Thyroid gland (tissue), 4 donors: Measurements from ENCODE around the gene SEPSECS. TPM values are rescaled to one million over a fixed set of nuclear protein-coding genes. Genes with fewer than 3 reads are reported as not detected.
A peak's percentile ranks its signal among the peaks of the same experiment; 100 is the strongest.

Experiments
- DNase-seq, 2 donors: peaks; one replicate each; pipeline ENCODE4 v3.0.0-alpha.2; 2019
- H3K27ac ChIP-seq, 3 donors: fragments of 200-600 bp; sonication (generic); 1 replicate in 2 of 3; 2 replicates in 1 of 3; pipeline ENCODE4 v1.5.1; 2016 to 2019; ENCODE audit warnings: mild to moderate bottlenecking in 1 of 3, moderate library complexity in 1 of 3
- H3K27me3 ChIP-seq: fragments of 200-600 bp; sonication (generic); one replicate; pipeline ENCODE4 v1.5.1; 2019
- H3K36me3 ChIP-seq, 2 donors: fragments of 200-600 bp; sonication (generic); one replicate each; pipeline ENCODE4 v1.5.1; 2016 to 2019
- H3K4me1 ChIP-seq, 2 donors: fragments of 200-600 bp; sonication (generic); one replicate each; pipeline ENCODE4 v1.5.1; 2017 to 2019
- H3K4me3 ChIP-seq, 3 donors: fragments of 200-600 bp; sonication (generic); replicated peaks in 1 of 3; 1 replicate in 2 of 3; 2 replicates in 1 of 3; pipeline ENCODE4 v1.5.1; 2016; ENCODE audit warnings: mild to moderate bottlenecking in 1 of 3
- H3K9me3 ChIP-seq: fragments of 200-600 bp; sonication (generic); one replicate; pipeline ENCODE4 v1.5.1; 2017
- POLR2A ChIP-seq, 2 donors: fragments of 450-650 bp; IDR thresholded peaks; one replicate each; pipeline ENCODE4 v1.6.1; 2017; ENCODE audit warnings: antibody characterized with exemption in 2 of 2, mild to moderate bottlenecking in 2 of 2, moderate library complexity in 1 of 2
- WGBS, 2 donors: methylation state at CpG; one replicate each; pipeline ENCODE4 v1.1.5; 2017; 5-methylcytosine and 5-hydroxymethylcytosine counted together
- intact Hi-C: fragments of 100-400 bp; cut with DNase I; formaldehyde crosslinking; loops from one replicate; pipeline ENCODE4 v1.15.1; 2023
- total RNA-seq, 4 donors: library from RNA; depleted of rRNA; stranded (reverse); fragments of >200 nt; gene quantifications; one replicate each; pipeline ENCODE4 v1.2.3, GENCODE V29; 2016
- TF ChIP-seq, protein P1 (sequence below), 6 experiments: fragments of 200-600 bp in 3 of 6; fragments of 450-650 bp in 3 of 6; sonication (generic) in 3 of 6; IDR thresholded peaks; one replicate each; pipeline ENCODE4 v1.5.1; 2016 to 2019; ENCODE audit warnings: antibody characterized with exemption in 6 of 6, mild to moderate bottlenecking in 2 of 6, inconsistent platforms in 1 of 6, moderate library complexity in 1 of 6

SEPSECS gene
- total RNA-seq, 4 donors from 2014 or later = 9.2 to 22.3 (median 13.5) TPM

DNA sequence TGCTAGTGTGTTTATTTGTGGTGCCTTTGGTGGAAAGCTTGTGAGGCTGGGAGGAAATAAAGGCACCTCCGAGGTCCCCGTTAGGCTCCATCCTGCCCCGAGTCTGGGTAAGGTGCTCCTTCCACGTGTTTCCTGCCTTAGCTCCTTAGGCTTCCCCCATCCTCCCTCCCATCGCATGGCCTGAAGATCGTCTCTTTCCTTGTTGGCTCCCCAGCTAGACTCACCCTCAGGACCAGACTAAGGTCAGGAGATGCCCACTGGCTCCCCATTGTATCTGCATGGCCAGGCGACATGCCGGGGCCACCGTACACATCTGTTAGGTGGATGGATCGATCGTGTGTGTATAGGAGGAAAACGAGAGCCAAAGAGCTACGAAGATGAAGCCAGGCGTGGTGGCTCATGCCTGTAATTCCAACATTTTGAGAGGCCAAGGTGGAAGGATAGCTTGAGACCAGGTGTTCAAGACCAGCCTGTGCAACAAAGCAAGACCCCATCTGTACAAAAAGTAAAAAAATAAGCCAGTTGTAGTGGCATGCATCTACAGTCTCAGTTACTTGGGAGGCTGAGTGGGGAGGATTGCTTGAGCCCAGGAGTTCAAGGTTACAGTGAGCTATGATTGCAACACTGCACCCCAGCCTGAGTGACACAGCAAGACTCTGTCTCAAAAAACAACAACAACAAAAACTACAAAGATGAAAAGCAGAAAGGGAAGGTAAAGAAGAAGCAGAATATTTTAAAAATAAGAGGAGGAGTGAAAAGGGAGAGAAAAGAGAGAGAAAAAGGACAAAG is 53.7 kb downstream of the SEPSECS start:
- Histone ChIP-seq H3K9me3 (no peaks in the 10 kb centered on the region), H3K4me3 (no peak overlapping the region), H3K27me3 (no peaks in the 10 kb centered on the region), H3K36me3 (no peaks in the 10 kb centered on the region), H3K4me1 (peaks cover 7 to 19% of the 10 kb centered on the region in 2 donors), H3K27ac (no peak overlapping the region)
- WGBS, 2 donors = 90 to 95% methylated on average over 14 of the region's 14 CpGs
- TF ChIP-seq, protein P1, sequence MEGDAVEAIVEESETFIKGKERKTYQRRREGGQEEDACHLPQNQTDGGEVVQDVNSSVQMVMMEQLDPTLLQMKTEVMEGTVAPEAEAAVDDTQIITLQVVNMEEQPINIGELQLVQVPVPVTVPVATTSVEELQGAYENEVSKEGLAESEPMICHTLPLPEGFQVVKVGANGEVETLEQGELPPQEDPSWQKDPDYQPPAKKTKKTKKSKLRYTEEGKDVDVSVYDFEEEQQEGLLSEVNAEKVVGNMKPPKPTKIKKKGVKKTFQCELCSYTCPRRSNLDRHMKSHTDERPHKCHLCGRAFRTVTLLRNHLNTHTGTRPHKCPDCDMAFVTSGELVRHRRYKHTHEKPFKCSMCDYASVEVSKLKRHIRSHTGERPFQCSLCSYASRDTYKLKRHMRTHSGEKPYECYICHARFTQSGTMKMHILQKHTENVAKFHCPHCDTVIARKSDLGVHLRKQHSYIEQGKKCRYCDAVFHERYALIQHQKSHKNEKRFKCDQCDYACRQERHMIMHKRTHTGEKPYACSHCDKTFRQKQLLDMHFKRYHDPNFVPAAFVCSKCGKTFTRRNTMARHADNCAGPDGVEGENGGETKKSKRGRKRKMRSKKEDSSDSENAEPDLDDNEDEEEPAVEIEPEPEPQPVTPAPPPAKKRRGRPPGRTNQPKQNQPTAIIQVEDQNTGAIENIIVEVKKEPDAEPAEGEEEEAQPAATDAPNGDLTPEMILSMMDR (IDR thresholded peaks at IDR 0.05) = no peak
- no peak for TF ChIP-seq POLR2A (IDR thresholded peaks at IDR 0.05)
- intact Hi-C loops = no loop called here
- no peak for DNase-seq

DNA sequence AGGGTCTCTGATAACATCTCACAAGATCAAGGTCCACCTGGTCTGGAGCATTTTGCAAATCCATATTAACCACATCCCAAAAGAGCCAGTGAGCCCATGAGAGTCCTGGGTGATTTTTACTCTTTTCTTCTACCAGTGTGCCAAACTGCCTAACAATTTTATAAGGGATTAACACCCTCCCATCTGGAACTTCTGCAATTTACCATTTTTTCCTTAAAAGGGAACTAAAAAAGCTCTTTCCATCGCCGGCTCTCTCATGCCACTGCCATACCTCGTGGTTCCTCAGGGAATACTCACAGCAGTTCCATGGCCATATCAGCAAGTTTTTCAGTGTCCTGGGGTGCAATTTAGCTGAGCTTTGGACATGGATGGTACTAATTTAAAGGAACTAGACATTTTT is 55.7 kb downstream of the SEPSECS start:
- WGBS, 2 donors = 76 to 86% methylated on average over 3 of the region's 3 CpGs
- Histone ChIP-seq H3K27me3 (no peaks in the 10 kb centered on the region), H3K27ac (no peak overlapping the region), H3K4me1 (peaks cover 7 to 20% of the 10 kb centered on the region in 2 donors), H3K4me3 (no peak overlapping the region), H3K36me3 (no peaks in the 10 kb centered on the region), H3K9me3 (no peaks in the 10 kb centered on the region)
- intact Hi-C loops = no loop called here
- TF ChIP-seq, protein P1 (IDR thresholded peaks at IDR 0.05) = no peak
- TF ChIP-seq POLR2A (IDR thresholded peaks at IDR 0.05) = no peak
- no peak for DNase-seq

DNA sequence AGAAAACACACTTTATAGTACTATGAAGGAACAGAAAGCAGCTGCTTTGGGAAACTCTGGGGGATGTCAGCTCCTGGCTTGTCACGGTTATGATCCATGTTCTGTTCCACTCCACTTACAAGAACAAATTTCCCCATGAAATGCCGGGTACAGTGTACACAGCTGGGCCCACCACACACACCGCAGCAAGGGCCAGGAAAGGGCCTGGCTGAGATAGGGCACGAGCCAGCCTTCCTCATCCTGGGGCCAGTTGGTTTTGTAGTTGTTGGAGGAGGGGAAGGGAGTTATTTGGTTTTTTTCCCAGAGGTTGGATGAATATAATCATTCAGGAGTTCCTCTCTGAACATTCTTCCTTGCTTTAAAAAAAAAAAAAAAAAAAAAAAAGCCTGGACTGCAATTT is 56.8 kb downstream of the SEPSECS start:
- H3K4me1 ChIP-seq = peaks cover 7 to 23% of the 10 kb centered on the region in 2 donors
- H3K27ac ChIP-seq = peak overlapping the region; percentile 20 to 46 (median 36)
- peak; percentile 41 to 60 for DNase-seq
- H3K4me3 ChIP-seq = no peak overlapping the region
- WGBS, 2 donors = 14 to 32% methylated on average over 4 of the region's 4 CpGs
- H3K9me3 ChIP-seq = no peaks in the 10 kb centered on the region
- no peak for TF ChIP-seq POLR2A (IDR thresholded peaks at IDR 0.05)
- TF ChIP-seq, protein P1 (IDR thresholded peaks at IDR 0.05) = no peak
- no peaks in the 10 kb centered on the region for H3K36me3 ChIP-seq
- no peaks in the 10 kb centered on the region for H3K27me3 ChIP-seq
- intact Hi-C loops = no loop called here

DNA sequence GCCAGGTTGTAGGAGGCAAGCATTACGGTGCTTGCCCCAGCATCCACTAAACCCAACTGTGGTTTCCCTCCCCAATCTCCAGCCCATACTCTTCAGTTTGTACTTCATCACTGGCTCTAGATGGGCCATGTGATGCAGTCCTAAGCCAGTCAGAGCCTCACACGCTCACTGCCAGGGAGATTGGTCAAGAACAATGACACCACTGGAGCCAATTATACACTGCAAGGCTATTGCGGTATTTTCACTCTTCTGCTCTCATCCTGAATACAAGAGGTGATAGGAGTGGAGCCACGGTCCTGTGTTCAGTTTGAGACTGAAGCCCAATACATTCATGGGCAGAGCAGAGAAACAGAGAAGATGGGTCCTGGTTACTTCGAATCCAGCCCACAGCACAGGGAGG is 58.4 kb downstream of the SEPSECS start:
- 97% methylated on average over 5 of the region's 5 CpGs for WGBS, 2 donors
- Histone ChIP-seq H3K27ac (no peak overlapping the region), H3K36me3 (no peaks in the 10 kb centered on the region), H3K27me3 (no peaks in the 10 kb centered on the region), H3K9me3 (no peaks in the 10 kb centered on the region), H3K4me1 (peaks cover 7 to 17% of the 10 kb centered on the region in 2 donors), H3K4me3 (no peak overlapping the region)
- no peak for DNase-seq
- TF ChIP-seq POLR2A (IDR thresholded peaks at IDR 0.05) = no peak
- TF ChIP-seq, protein P1 (IDR thresholded peaks at IDR 0.05) = no peak
- intact Hi-C loops = no loop called here

DNA sequence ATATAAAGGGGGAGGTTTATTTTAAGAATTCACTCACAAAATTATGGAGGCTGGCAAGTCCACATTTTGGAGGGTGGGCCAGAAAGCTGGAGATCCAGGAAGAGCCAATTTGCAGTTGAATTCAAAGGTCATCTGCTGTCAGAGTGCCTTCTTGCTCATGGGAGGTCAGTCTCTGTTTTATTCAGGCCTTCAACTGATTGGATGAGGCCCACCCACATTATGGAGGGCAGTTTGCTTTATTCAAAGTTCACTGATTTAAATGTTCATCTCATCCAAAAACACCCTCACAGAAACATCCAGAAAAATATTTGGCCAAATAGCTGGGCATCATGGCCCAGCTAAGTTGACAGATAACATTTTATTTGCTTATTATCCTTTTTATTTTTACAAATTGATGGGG is 59.5 kb downstream of the SEPSECS start:
- no peaks in the 10 kb centered on the region for H3K9me3 ChIP-seq
- no peaks in the 10 kb centered on the region for H3K36me3 ChIP-seq
- H3K27ac ChIP-seq = no peak overlapping the region
- TF ChIP-seq, protein P1 (IDR thresholded peaks at IDR 0.05) = no peak
- TF ChIP-seq POLR2A (IDR thresholded peaks at IDR 0.05) = no peak
- H3K4me3 ChIP-seq = no peak overlapping the region
- H3K4me1 ChIP-seq = peaks cover 7 to 17% of the 10 kb centered on the region in 2 donors
- no peaks in the 10 kb centered on the region for H3K27me3 ChIP-seq
- intact Hi-C loops = no loop called here
- no peak for DNase-seq
